HL-60 (cell line): ENCODE data around the gene FOXN1.

ENCODE experiments used
- GABPA ChIP-seq: IDR thresholded peaks from 2 replicates; pipeline ENCODE4 v1.6.1; 2012; ENCODE audit warnings: low read depth
- POLR2AphosphoS5 ChIP-seq: IDR thresholded peaks from 2 replicates; pipeline ENCODE4 v1.6.1; 2012; ENCODE audit warnings: low read depth
- SPI1 ChIP-seq: IDR thresholded peaks from 2 replicates; pipeline ENCODE4 v1.6.1; 2012; ENCODE audit warnings: low read depth, mild to moderate bottlenecking, borderline replicate concordance
- TF ChIP-seq, protein P1 (sequence below): IDR thresholded peaks from 2 replicates; pipeline ENCODE4 v1.6.1; 2012; ENCODE audit warnings: low read depth; ENCODE audit not compliant: insufficient replicate concordance
- TF ChIP-seq, protein P2 (sequence below): IDR thresholded peaks from one replicate; pipeline ENCODE4 v1.5.1; 2011; ENCODE audit warnings: low read length, control low read depth, inconsistent platforms; ENCODE audit not compliant: insufficient read depth

GRCh38 chr17:28572259-28573039 is 66.3 kb downstream of the FOXN1 start:
- TF ChIP-seq, protein P1, sequence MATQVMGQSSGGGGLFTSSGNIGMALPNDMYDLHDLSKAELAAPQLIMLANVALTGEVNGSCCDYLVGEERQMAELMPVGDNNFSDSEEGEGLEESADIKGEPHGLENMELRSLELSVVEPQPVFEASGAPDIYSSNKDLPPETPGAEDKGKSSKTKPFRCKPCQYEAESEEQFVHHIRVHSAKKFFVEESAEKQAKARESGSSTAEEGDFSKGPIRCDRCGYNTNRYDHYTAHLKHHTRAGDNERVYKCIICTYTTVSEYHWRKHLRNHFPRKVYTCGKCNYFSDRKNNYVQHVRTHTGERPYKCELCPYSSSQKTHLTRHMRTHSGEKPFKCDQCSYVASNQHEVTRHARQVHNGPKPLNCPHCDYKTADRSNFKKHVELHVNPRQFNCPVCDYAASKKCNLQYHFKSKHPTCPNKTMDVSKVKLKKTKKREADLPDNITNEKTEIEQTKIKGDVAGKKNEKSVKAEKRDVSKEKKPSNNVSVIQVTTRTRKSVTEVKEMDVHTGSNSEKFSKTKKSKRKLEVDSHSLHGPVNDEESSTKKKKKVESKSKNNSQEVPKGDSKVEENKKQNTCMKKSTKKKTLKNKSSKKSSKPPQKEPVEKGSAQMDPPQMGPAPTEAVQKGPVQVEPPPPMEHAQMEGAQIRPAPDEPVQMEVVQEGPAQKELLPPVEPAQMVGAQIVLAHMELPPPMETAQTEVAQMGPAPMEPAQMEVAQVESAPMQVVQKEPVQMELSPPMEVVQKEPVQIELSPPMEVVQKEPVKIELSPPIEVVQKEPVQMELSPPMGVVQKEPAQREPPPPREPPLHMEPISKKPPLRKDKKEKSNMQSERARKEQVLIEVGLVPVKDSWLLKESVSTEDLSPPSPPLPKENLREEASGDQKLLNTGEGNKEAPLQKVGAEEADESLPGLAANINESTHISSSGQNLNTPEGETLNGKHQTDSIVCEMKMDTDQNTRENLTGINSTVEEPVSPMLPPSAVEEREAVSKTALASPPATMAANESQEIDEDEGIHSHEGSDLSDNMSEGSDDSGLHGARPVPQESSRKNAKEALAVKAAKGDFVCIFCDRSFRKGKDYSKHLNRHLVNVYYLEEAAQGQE, result no peak
- TF ChIP-seq, protein P2, sequence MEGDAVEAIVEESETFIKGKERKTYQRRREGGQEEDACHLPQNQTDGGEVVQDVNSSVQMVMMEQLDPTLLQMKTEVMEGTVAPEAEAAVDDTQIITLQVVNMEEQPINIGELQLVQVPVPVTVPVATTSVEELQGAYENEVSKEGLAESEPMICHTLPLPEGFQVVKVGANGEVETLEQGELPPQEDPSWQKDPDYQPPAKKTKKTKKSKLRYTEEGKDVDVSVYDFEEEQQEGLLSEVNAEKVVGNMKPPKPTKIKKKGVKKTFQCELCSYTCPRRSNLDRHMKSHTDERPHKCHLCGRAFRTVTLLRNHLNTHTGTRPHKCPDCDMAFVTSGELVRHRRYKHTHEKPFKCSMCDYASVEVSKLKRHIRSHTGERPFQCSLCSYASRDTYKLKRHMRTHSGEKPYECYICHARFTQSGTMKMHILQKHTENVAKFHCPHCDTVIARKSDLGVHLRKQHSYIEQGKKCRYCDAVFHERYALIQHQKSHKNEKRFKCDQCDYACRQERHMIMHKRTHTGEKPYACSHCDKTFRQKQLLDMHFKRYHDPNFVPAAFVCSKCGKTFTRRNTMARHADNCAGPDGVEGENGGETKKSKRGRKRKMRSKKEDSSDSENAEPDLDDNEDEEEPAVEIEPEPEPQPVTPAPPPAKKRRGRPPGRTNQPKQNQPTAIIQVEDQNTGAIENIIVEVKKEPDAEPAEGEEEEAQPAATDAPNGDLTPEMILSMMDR, result no peak
- TF ChIP-seq POLR2AphosphoS5 (no peak), SPI1 (no peak), GABPA (no peak)
